DMS79 (cell line): ENCODE results near the gene SPATA20.

Source experiments
- DNase-seq: peaks from one replicate; lab custom pipeline; 2025; lab: John Stamatoyannopoulos, UW

SPATA20 gene

GRCh38 chr17:50579399-50579798 lies 32.4 kb downstream of the SPATA20 start:
- no peak for DNase-seq

DNA sequence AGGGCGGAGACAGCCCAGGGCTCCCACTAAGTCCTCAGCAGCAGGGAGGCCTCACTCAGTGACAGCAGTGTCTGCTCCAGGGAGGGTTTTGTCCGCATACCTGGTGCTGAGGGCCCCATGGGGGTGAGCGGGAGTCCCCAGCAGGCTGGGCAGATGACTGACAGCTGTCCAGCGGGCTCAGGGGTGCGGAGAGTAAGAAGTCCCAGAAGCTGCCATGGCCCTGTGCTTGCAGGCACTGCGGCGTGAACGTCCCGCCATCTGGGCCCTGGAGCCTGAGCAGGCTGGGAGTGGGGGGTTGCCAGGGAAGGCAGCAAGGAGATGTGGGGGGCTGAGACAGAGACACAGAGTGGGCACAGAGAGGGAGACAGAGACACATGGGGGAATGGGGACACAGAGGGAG lies 33.7 kb downstream of the SPATA20 start:
- no peak for DNase-seq

- no peak for DNase-seq
Observed at GRCh38 chr17:50581316-50581715, 34.3 kb downstream of the SPATA20 start.

- DNase-seq, result no peak
Observed at GRCh38 chr17:50582741-50583140, 35.8 kb downstream of the SPATA20 start.

DNA sequence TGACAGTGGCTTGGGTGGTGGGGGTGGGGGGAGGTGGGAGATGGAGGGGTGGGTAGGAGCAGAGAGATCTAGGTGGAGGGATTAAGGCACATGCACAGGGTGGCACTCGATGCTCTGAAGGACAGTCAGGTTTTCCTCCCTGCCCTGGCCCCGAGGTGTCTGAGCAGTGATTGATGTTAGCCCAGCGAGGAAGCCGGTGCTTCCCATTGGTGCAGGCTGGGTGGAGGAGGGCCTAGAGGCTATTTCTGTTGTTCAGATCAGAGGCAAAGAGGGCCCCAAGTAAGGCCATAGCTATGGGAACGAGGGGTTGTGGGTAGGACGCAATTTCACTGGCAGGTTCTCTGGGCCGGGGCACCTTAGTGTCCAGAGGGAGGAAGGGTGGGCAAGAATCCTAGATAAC lies 36.7 kb downstream of the SPATA20 start:
- no peak for DNase-seq

DNA sequence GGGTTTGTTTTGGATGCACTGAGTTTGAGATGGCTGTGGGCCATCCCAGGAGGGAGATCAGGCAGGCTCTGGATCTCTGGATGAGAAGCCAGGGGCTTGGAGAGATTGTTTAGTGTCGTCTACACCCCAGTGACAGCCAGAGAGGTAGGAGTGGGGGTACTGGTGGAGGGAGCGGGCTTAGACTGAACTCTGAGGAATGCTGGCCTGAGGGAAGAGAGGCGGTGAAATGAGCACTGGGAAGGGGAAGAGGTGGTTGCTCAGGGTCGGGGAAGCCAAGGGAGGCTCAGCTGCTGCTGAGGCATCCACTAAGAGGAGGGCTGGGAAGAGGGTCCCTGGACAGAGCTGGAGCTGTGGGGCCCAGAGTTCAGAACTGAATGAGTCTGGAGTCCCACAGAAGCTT lies 37.1 kb downstream of the SPATA20 start:
- DNase-seq, result no peak

GRCh38 chr17:50584749-50585148 lies 37.8 kb downstream of the SPATA20 start:
- DNase-seq, result no peak

DNA sequence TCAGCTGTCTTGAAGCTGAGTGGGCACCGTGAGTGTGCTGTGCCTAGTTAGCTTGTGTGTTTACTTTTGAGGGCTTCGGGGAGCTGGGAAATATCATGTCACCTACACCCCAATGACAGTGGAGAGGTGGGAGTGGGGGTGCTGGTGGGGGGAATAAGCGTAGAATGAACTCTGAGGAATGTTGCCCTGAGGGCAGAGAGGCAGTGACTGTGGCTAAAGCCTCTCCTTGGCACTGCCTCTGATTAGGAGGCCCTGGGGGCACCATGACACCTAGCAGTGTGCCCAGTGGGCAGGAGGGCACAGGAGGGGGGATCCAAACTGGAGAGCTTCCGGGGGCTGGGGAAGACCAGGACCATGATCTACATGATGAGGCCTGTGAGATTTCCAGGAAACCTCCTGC lies 38.4 kb downstream of the SPATA20 start:
- DNase-seq, result no peak

DNA sequence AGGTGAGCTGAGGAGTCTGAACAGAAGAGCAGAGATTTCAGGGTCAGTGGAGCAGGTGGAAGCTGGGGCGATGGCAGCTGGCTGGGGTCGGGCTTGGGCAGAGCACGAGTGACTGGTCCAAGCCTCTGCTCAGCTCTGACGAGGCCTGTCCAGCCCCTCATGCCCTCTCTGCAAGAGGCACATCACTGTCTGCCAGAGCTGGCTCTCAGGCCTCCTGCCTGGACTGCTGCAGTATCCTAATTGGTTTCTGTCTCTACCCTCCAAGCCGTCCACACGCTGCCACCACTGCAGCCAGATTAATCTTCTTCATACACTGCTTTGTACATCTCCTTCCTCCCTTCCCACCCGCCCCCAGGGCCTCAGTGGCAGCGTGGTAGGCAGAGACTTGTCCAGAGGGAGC lies 38.9 kb downstream of the SPATA20 start:
- DNase-seq, result no peak

- no peak for DNase-seq
Observed at GRCh38 chr17:50586421-50587247, 39.7 kb downstream of the SPATA20 start.

DNA sequence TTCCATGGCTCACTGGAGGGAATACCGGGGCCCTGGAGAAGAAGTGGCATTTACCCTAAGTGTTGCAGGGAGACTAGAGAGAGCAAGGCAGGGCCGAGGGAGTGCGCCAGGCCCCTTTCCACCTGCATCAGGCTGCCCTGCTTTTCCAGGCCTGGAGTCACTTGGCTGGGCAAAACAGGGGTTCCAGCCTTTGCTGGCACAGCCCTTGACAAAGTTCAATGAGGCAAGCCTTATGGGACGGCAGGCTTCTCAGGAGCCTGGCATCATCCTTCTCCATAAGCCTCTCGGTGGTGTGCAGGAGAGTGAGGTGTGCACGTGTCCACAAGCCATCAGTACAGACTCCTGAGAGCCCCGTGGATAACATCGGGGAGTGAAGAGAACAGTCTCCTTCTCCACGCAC lies 40.6 kb downstream of the SPATA20 start:
- no peak for DNase-seq

- DNase-seq, result peak; percentile 47
Observed at GRCh38 chr17:50588391-50589049, 41.5 kb downstream of the SPATA20 start.

GRCh38 chr17:50589095-50589705 lies 42.2 kb downstream of the SPATA20 start:
- peak; percentile 89 for DNase-seq

GRCh38 chr17:50590946-50591737 lies 44.2 kb downstream of the SPATA20 start:
- DNase-seq, result no peak

DNA sequence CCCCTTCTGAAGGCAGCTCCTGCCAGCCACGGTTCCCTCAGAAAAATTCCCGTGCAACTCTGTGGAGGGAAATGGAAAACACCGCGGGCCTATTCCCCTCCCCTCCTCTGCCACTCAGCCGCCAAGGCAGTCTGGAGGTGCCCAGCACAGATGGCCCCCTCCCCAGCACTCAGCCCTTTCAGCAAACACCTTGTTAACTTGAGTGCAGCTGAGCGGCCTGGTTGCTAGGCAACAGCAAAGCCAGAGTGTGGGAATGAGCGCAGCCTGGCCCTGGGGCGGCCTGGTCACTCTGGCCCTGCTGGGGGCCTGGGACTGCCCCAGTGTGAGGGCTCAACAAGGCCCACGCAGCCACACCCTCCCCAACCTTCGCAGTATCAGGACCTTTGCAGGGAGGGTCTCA lies 46.3 kb downstream of the SPATA20 start:
- DNase-seq, result peak; percentile 64

DNA sequence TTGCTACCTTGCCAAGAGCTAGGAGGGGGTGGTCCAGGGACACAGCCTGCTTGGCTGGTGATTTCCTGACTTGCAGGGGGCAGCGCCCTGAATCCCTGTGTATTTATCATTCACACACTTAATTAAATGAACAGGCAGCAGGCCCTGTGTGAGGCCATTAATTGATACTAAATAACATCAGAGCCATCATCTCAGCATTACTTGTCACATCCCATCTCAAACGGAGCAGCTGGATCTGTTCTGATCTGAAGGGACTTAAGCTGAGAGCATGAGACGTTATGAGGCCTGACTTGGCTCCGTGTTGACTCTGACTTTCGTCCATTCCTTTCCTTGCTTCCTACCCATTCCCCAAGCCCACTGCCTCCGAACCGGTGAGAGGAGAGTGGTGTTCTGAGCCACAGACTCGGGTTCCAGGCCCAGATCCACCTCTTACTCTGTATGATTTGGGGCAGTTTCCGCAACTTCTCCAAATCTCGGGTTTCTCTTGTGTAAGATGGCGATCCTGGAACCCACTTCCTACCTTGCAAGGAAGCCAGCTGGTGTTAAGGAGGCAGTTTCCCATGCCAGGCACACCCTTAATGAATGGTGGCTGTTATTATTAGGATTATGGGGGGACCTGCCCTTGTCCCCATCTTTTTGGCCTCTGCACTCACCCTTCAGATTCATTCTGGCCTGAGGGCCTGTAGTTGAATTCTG lies 47.3 kb downstream of the SPATA20 start:
- DNase-seq, result no peak

GRCh38 chr17:50594892-50595291 lies 47.9 kb downstream of the SPATA20 start:
- DNase-seq, result no peak

DNA sequence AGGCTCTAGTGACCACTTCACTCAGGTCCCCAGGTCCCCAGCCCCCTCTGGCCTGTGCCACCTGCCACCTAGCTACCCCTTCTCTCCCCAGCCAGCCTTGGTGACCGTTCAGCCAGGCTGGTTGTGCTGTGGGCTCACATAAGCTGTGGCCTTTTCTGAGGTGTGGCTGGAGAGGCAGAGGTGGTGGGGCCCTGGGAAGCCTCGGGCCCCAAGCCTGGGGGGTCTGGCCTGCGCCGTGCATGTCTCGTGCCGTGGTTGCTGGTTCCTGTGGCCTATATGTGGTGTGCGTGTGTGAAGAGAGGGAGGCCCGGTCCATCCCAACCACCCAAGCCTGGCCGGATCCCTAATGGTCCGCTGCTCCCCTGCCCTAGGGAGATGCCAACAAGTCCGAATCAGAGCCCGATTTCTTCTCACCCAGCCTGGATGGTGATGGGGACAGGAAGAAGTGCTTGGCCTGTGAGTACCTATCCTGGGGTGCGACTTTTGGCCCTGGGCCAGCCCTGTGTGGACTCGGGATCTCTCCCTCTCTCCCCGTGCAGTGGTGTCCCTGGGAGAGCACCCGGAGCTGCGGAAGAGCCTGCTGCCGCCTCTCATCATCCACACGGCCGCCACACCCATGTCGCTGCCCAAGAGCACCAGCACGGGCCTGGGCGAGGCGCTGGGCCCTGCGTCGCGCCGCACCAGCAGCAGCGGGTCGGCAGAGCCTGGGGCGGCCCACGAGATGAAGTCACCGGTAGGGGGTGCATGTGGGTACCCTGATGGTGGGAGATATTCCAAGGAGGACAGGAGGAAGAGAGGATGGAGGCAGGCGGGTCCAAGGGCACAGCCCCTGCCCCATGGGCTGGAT lies 49.4 kb downstream of the SPATA20 start:
- DNase-seq, result no peak

GRCh38 chr17:50598487-50598886 lies 51.5 kb downstream of the SPATA20 start:
- no peak for DNase-seq

GRCh38 chr17:50599606-50600005 lies 52.6 kb downstream of the SPATA20 start:
- no peak for DNase-seq
